BLaER1 treated with 17β-estradiol and CSF1 and Interleukin-3, amounts not matched to agents 10 nM and 100 nM (cell line): ENCODE data around the gene SEMA3D.

Source experiments
- H3K27ac ChIP-seq, 11 experiments: shearing (Covaris generic); formaldehyde crosslinking; 2 replicates each; pipeline ENCODE4 v1.8.1; 2022
- H3K27me3 ChIP-seq, 11 experiments: shearing (Covaris generic); formaldehyde crosslinking; 2 replicates each; pipeline ENCODE4 v1.8.1; 2022
- H3K36me3 ChIP-seq, 11 experiments: shearing (Covaris generic); formaldehyde crosslinking; 2 replicates each; pipeline ENCODE4 v1.8.1; 2022
- H3K4me1 ChIP-seq, 10 experiments: shearing (Covaris generic); formaldehyde crosslinking; 2 replicates each; pipeline ENCODE4 v1.8.1; 2022
- H3K4me2 ChIP-seq, 11 experiments: shearing (Covaris generic); formaldehyde crosslinking; 2 replicates each; pipeline ENCODE4 v1.8.1; 2022
- H3K4me3 ChIP-seq, 10 experiments: shearing (Covaris generic); formaldehyde crosslinking; 2 replicates each; pipeline ENCODE4 v1.8.1; 2022
- H3K9ac ChIP-seq, 11 experiments: shearing (Covaris generic); formaldehyde crosslinking; 2 replicates each; pipeline ENCODE4 v1.8.1; 2022
- H3K9me3 ChIP-seq, 11 experiments: shearing (Covaris generic); formaldehyde crosslinking; replicated peaks in 1 of 11; 2 replicates each; pipeline ENCODE4 v1.8.1; 2022
- H4K20me1 ChIP-seq, 11 experiments: shearing (Covaris generic); formaldehyde crosslinking; 2 replicates each; pipeline ENCODE4 v1.8.1; 2022
- Cebpa-rat ChIP-seq, 11 experiments: shearing (Covaris generic); IDR thresholded peaks; 2 replicates each; pipeline ENCODE4 v1.8.1; 2022

SEMA3D gene

GRCh38 chr7:84985073-84985784, 201.6 kb downstream of the SEMA3D start:
- Histone ChIP-seq H3K27me3 (no peaks in the 10 kb centered on the region), H3K27ac (no peak overlapping the region), H3K4me2 (no peak overlapping the region), H3K9ac (no peak overlapping the region), H3K4me1 (peaks cover 0 to 10% (median 6%) of the 10 kb centered on the region in 10 experiments; a peak in 4 of 20 replicates), H3K36me3 (no peaks in the 10 kb centered on the region), H3K9me3 (no peaks in the 10 kb centered on the region), H4K20me1 (no peaks in the 10 kb centered on the region), H3K4me3 (no peak overlapping the region)
- TF ChIP-seq Cebpa-rat (IDR thresholded peaks at IDR 0.05): no peak

DNA sequence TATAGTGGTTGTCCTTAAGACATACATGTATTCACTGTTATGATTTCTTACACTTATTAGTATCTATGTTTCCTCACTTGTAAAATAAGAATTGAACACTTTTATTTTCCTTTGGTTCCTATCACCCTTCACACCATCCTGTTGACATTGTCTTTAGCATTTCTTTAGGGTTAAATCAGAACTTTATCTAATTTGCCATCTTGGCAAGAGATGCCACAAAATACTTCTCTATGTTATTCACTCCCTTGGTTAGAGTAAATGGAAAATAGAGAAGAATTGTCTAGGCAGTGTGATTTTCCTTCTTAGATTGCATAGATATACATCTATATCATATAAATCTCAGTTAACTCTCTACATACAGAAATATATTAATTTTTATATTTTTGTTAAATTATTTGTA, 204.7 kb downstream of the SEMA3D start:
- Histone ChIP-seq H3K27me3 (no peaks in the 10 kb centered on the region), H3K27ac (no peak overlapping the region), H3K9me3 (no peaks in the 10 kb centered on the region), H4K20me1 (no peaks in the 10 kb centered on the region), H3K4me1 (peaks cover 0 to 10% (median 6%) of the 10 kb centered on the region in 10 experiments; a peak in 4 of 20 replicates), H3K4me2 (no peak overlapping the region), H3K4me3 (no peak overlapping the region), H3K9ac (no peak overlapping the region), H3K36me3 (no peaks in the 10 kb centered on the region)
- no peak for TF ChIP-seq Cebpa-rat (IDR thresholded peaks at IDR 0.05)

DNA sequence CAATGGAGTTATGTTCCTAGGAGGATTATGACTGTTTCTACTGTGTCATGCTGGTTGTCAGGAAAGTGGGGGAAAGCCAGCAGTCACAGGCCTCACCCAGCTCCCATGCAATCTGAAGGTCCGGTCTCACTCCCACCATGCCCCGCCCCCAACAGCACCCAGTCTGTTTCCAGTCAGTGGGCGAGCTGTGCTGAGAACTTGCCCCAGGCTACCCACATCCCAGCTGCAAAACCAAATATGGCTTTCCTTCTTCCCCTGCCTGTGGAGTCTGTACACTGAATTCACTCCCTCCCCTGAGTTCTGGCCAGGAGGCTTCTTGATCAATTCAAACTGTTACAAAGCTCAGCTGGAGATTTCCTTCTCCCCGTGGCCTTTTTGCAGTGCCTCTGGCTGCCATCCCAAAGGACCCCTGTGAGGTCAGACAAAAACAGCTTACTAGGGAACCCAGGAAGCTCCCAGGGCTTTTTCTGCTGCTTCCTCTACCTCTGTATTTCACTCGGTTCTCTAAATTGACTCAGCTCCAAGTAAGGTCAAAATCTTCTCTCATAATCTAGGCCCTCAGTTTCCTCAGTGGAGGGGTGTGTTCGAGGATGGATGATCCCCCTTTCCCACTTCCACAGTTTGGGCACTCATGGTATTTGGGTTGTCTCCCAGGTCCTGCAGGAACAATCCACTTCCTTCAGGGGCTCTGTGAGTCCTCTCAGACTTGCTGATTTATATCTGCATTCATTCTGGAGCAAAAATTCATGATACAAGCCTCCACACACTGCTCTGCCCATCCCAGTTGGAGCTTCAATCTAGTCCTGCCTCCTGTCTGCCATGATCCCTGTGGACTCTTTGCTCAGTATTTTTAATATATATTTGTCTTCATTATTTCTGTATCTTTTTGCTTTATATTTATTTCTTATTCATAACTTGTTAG, 205.5 kb downstream of the SEMA3D start:
- no peak for TF ChIP-seq Cebpa-rat (IDR thresholded peaks at IDR 0.05)
- Histone ChIP-seq H3K9ac (no peak overlapping the region), H4K20me1 (no peaks in the 10 kb centered on the region), H3K27me3 (no peaks in the 10 kb centered on the region), H3K4me2 (peak overlapping the region in 7 of 11 experiments; percentile 11 to 48 (median 19); a peak in 6 of 22 replicates), H3K4me1 (peaks cover 0 to 10% (median 6%) of the 10 kb centered on the region in 10 experiments; a peak in 4 of 20 replicates), H3K27ac (no peak overlapping the region), H3K9me3 (no peaks in the 10 kb centered on the region), H3K4me3 (no peak overlapping the region), H3K36me3 (no peaks in the 10 kb centered on the region)

- Histone ChIP-seq H3K4me3 (no peak overlapping the region), H3K9me3 (no peaks in the 10 kb centered on the region; a peak in 1 of 22 replicates), H4K20me1 (no peaks in the 10 kb centered on the region), H3K9ac (no peak overlapping the region), H3K27ac (no peak overlapping the region), H3K4me2 (no peak overlapping the region), H3K4me1 (peaks cover 0 to 4% (median 0%) of the 10 kb centered on the region in 10 experiments; a peak in 3 of 20 replicates), H3K27me3 (no peaks in the 10 kb centered on the region), H3K36me3 (no peaks in the 10 kb centered on the region)
- no peak for TF ChIP-seq Cebpa-rat (IDR thresholded peaks at IDR 0.05)
These were observed 211.2 kb downstream of the SEMA3D start for GRCh38 chr7:84975586-84976185.

DNA sequence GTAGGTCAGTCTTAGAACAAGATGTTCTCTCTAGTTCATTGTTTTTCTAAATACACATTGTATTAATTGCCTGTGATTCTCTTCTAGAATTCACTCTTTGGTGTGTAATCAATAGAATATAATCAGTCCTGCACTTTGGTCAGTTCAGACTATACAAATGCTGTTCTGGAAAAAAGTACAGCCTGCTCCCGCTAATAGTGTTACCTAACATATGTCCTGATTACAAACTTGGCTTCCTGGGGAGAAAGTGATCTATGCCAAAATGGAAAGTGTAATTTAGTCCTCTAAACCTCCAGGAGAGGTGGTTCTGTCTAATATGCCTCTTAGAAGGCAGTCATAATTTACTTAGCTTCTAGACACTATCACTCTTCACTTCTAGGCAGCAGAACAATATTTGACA, 215.5 kb downstream of the SEMA3D start:
- no peaks in the 10 kb centered on the region for H3K4me1 ChIP-seq
- no peaks in the 10 kb centered on the region for H3K36me3 ChIP-seq
- no peak overlapping the region for H3K4me2 ChIP-seq
- no peak overlapping the region for H3K4me3 ChIP-seq
- H4K20me1 ChIP-seq: no peaks in the 10 kb centered on the region
- H3K27ac ChIP-seq: no peak overlapping the region
- TF ChIP-seq Cebpa-rat (IDR thresholded peaks at IDR 0.05): no peak
- no peaks in the 10 kb centered on the region for H3K27me3 ChIP-seq
- no peaks in the 10 kb centered on the region; a peak in 1 of 22 replicates for H3K9me3 ChIP-seq
- no peak overlapping the region for H3K9ac ChIP-seq

DNA sequence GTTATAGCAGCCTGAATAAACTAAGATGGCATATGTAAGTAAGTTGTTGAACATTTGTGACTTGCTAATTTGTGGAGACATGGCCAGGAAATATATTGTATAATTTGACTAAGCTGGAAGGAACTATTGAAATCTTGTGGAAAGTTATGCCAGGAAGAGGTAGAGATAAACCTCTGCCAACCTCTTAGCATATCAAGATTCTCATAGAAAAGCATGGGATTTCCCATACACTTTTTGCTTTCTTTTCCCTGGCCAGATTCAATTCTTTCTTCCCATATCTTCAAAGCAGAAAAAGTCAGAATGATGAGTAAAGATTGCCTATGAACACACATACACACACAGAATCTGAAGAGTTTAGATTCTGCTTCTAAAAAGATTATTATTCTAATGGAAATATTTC, 216.2 kb downstream of the SEMA3D start:
- no peaks in the 10 kb centered on the region for H4K20me1 ChIP-seq
- no peak overlapping the region for H3K9ac ChIP-seq
- no peak for TF ChIP-seq Cebpa-rat (IDR thresholded peaks at IDR 0.05)
- no peak overlapping the region for H3K4me2 ChIP-seq
- no peaks in the 10 kb centered on the region for H3K27me3 ChIP-seq
- H3K4me1 ChIP-seq: no peaks in the 10 kb centered on the region
- no peak overlapping the region for H3K4me3 ChIP-seq
- no peaks in the 10 kb centered on the region; a peak in 1 of 22 replicates for H3K9me3 ChIP-seq
- H3K36me3 ChIP-seq: no peaks in the 10 kb centered on the region
- H3K27ac ChIP-seq: no peak overlapping the region

- H3K36me3 ChIP-seq: no peaks in the 10 kb centered on the region
- no peak overlapping the region for H3K27ac ChIP-seq
- no peaks in the 10 kb centered on the region; a peak in 1 of 22 replicates for H3K9me3 ChIP-seq
- no peaks in the 10 kb centered on the region for H4K20me1 ChIP-seq
- no peak for TF ChIP-seq Cebpa-rat (IDR thresholded peaks at IDR 0.05)
- H3K9ac ChIP-seq: no peak overlapping the region
- no peak overlapping the region for H3K4me3 ChIP-seq
- H3K4me2 ChIP-seq: no peak overlapping the region
- H3K27me3 ChIP-seq: no peaks in the 10 kb centered on the region
- H3K4me1 ChIP-seq: peaks cover 0 to 12% (median 9%) of the 10 kb centered on the region in 10 experiments; a peak in 10 of 20 replicates
These were observed 233.6 kb downstream of the SEMA3D start for GRCh38 chr7:84953234-84953633.

- no peak for TF ChIP-seq Cebpa-rat (IDR thresholded peaks at IDR 0.05)
- Histone ChIP-seq H3K4me2 (peak overlapping the region in 4 of 11 experiments; percentile 6 to 41 (median 32); a peak in 4 of 22 replicates), H4K20me1 (no peaks in the 10 kb centered on the region), H3K36me3 (no peaks in the 10 kb centered on the region), H3K9me3 (no peaks in the 10 kb centered on the region), H3K9ac (no peak overlapping the region), H3K4me1 (peaks cover 0 to 12% (median 9%) of the 10 kb centered on the region in 10 experiments; a peak in 10 of 20 replicates), H3K4me3 (no peak overlapping the region), H3K27ac (peak overlapping the region in 2 of 11 experiments; percentile 23 to 44; a peak in 3 of 22 replicates), H3K27me3 (no peaks in the 10 kb centered on the region)
These were observed 236.0 kb downstream of the SEMA3D start for GRCh38 chr7:84950836-84951235.

DNA sequence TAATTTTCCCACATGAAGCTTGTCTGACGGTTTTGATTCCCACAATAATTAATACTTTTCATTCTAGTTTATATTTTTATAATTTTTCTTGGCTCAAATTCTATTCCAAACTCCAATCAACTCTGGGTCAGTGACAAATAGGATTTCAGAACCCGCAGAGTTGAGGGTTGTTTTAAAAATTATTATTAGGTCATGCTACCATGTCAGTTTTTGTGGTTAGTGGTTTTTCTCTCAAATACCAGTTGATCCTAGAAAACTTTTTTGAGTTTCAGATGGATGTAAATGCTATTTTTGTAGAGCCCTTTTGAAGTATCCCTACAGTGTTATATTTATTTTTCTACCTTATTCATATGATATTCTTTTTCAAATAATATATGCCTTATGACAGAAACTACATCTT, 237.4 kb downstream of the SEMA3D start:
- Histone ChIP-seq H3K27me3 (no peaks in the 10 kb centered on the region), H3K4me3 (no peak overlapping the region), H3K36me3 (no peaks in the 10 kb centered on the region), H3K9me3 (no peaks in the 10 kb centered on the region), H3K4me1 (peaks cover 0 to 12% (median 9%) of the 10 kb centered on the region in 10 experiments; a peak in 10 of 20 replicates), H3K27ac (no peak overlapping the region), H3K9ac (no peak overlapping the region), H4K20me1 (no peaks in the 10 kb centered on the region), H3K4me2 (peak overlapping the region in 2 of 11 experiments; percentile 4 to 26; a peak in 2 of 22 replicates)
- no peak for TF ChIP-seq Cebpa-rat (IDR thresholded peaks at IDR 0.05)
